NT2/D1 (cell line): ENCODE data around the gene RDH16.

Experiments
- YY1 ChIP-seq: IDR thresholded peaks from 2 replicates; pipeline ENCODE4 v1.6.1; 2011; ENCODE audit not compliant: insufficient read length, insufficient read depth
- ZNF274 ChIP-seq: IDR thresholded peaks from 2 replicates; pipeline ENCODE4 v1.6.1; 2011; ENCODE audit warnings: mild to moderate bottlenecking, low read depth, low read length

- TF ChIP-seq ZNF274 (no peak), YY1 (no peak)
Measured at GRCh38 chr12:56928262-56928661, 29.1 kb downstream of the RDH16 start.
